IMR-90 (cell line): Measurements from ENCODE around the gene MARCO. TPM values are rescaled to one million over a fixed set of nuclear protein-coding genes. Genes with fewer than 3 reads are reported as not detected.

Experiments
- ATAC-seq: fragments of 200-7000 bp; cut with Tn5 transposase; 2 replicates; pipeline ENCODE4 v1.9.1; 2020; ENCODE audit warnings: low read depth, mild to moderate bottlenecking, moderate library complexity
- BruUV-seq: library from RNA; stranded (reverse); fragments of 400-500 nt; replicated peaks from 2 replicates; lab custom pipeline; 2021; lab: Mats Ljungman, UMichigan
- CTCF ChIA-PET: fragments of 300-600 bp; formaldehyde crosslinking; extraction: SDS; loops from one replicate; lab custom pipeline; 2021; ENCODE audit warnings: antibody characterized with exemption; lab: Yijun Ruan, JAX
- POLR2A ChIA-PET: fragments of 300-600 bp; sonication (Branson Sonifier 250); formaldehyde crosslinking; loops from one replicate; lab custom pipeline; 2022; ENCODE audit warnings: antibody characterized with exemption; ENCODE audit not compliant: unreplicated experiment; lab: Charles Lee
- DNase-seq: peaks from one replicate; pipeline ENCODE4 v3.0.0; 2013
- H2AFZ ChIP-seq: replicated peaks from 2 replicates; pipeline ENCODE3; 2013; ENCODE audit warnings: low read length, mild to moderate bottlenecking; ENCODE audit not compliant: poor library complexity
- H2AK5ac ChIP-seq: 2 replicates; pipeline ENCODE4 v1.6.1; 2013; ENCODE audit warnings: low read depth, low read length, inconsistent platforms
- H2AK9ac ChIP-seq: replicated peaks from 2 replicates; pipeline ENCODE3; 2013; ENCODE audit warnings: mild to moderate bottlenecking, low read depth, low read length, moderate library complexity; ENCODE audit not compliant: poor library complexity
- H2BK120ac ChIP-seq: 2 replicates; pipeline ENCODE4 v1.6.1; 2013; ENCODE audit warnings: low read depth, low read length, inconsistent platforms
- H2BK15ac ChIP-seq: 3 replicates; pipeline ENCODE4 v1.6.1; 2013; ENCODE audit warnings: low read depth, low read length, inconsistent platforms
- H2BK20ac ChIP-seq: 2 replicates; pipeline ENCODE4 v1.6.1; 2013; ENCODE audit warnings: low read depth, mild to moderate bottlenecking, inconsistent platforms, low read length, moderate library complexity
- H2BK5ac ChIP-seq: 2 replicates; pipeline ENCODE4 v1.6.1; 2013; ENCODE audit warnings: mild to moderate bottlenecking, low read depth, low read length, inconsistent platforms; ENCODE audit not compliant: poor library complexity, severe bottlenecking
- H3K14ac ChIP-seq: replicated peaks from 2 replicates; pipeline ENCODE4 v1.6.1; 2013; ENCODE audit warnings: low read depth, low read length, inconsistent platforms
- H3K18ac ChIP-seq: 2 replicates; pipeline ENCODE4 v1.6.1; 2013; ENCODE audit warnings: low read depth, low read length, control low read depth
- H3K23ac ChIP-seq: 2 replicates; pipeline ENCODE4 v1.6.1; 2013; ENCODE audit warnings: low read depth, low read length, inconsistent platforms
- H3K27ac ChIP-seq: 2 replicates; pipeline ENCODE4 v1.5.1; 2013; ENCODE audit warnings: mild to moderate bottlenecking, control low read depth, low read length; ENCODE audit not compliant: insufficient read depth
- H3K27me3 ChIP-seq: 2 replicates; pipeline ENCODE4 v1.6.1; 2013; ENCODE audit warnings: low read length; ENCODE audit not compliant: control insufficient read depth, insufficient read depth
- H3K36me3 ChIP-seq: 2 replicates; pipeline ENCODE4 v1.6.1; 2013; ENCODE audit warnings: low read length, mixed read lengths; ENCODE audit not compliant: control insufficient read depth, insufficient read depth
- H3K4ac ChIP-seq: 2 replicates; pipeline ENCODE4 v1.6.1; 2013; ENCODE audit warnings: low read depth, low read length, inconsistent platforms
- H3K4me1 ChIP-seq: 2 replicates; pipeline ENCODE4 v1.6.1; 2013; ENCODE audit warnings: low read length, mixed read lengths; ENCODE audit not compliant: control insufficient read depth, insufficient read depth
- H3K4me2 ChIP-seq: 2 replicates; pipeline ENCODE4 v1.6.1; 2013; ENCODE audit warnings: low read depth, mild to moderate bottlenecking, control low read depth, low read length, moderate library complexity
- H3K4me3 ChIP-seq: 2 replicates; pipeline ENCODE4 v1.5.1; 2013; ENCODE audit warnings: low read depth, mild to moderate bottlenecking, control low read depth, low read length, moderate library complexity; ENCODE audit not compliant: insufficient read depth
- H3K56ac ChIP-seq: 2 replicates; pipeline ENCODE4 v1.6.1; 2013; ENCODE audit warnings: low read length, inconsistent platforms; ENCODE audit not compliant: insufficient read depth; ENCODE audit errors: extremely low read depth
- H3K79me1 ChIP-seq, 2 experiments: 2 replicates each; pipeline ENCODE4 v1.6.1; 2013; ENCODE audit warnings: low read length in 2 of 2, inconsistent platforms in 1 of 2, low read depth in 1 of 2
- H3K9ac ChIP-seq: 2 replicates; pipeline ENCODE4 v1.6.1; 2013; ENCODE audit warnings: low read depth, low read length, control low read depth
- H3K9me1 ChIP-seq: 2 replicates; pipeline ENCODE4 v1.6.1; 2013; ENCODE audit warnings: low read length, inconsistent platforms; ENCODE audit not compliant: insufficient read depth
- H3K9me3 ChIP-seq: 2 replicates; pipeline ENCODE4 v1.6.1; 2013; ENCODE audit warnings: low read length; ENCODE audit not compliant: control insufficient read depth, insufficient read depth
- H4K20me1 ChIP-seq: 2 replicates; pipeline ENCODE4 v1.6.1; 2013; ENCODE audit warnings: low read length, inconsistent platforms; ENCODE audit not compliant: insufficient read depth
- H4K5ac ChIP-seq: 2 replicates; pipeline ENCODE4 v1.6.1; 2013; ENCODE audit warnings: mild to moderate bottlenecking, low read depth, low read length, control low read depth
- H4K8ac ChIP-seq, 2 experiments: 2 replicates each; pipeline ENCODE4 v1.6.1; 2013; ENCODE audit warnings: low read depth in 2 of 2, low read length in 2 of 2, control low read depth in 1 of 2, inconsistent platforms in 1 of 2
- H4K91ac ChIP-seq: 2 replicates; pipeline ENCODE4 v1.6.1; 2013; ENCODE audit warnings: low read depth, low read length, inconsistent platforms; ENCODE audit not compliant: insufficient read depth
- BHLHE40 ChIP-seq: fragments of 150-350 bp; IDR thresholded peaks from 2 replicates; pipeline ENCODE4 v1.6.1; 2016; ENCODE audit warnings: mild to moderate bottlenecking, low read depth, low read length
- CEBPB ChIP-seq: IDR thresholded peaks from 2 replicates; pipeline ENCODE4 v1.6.1; 2012; ENCODE audit warnings: low read depth, low read length, improper control_type of control experiment
- CHD1 ChIP-seq: IDR thresholded peaks from 2 replicates; pipeline ENCODE4 v1.6.1; 2012; ENCODE audit warnings: low read depth, low read length, improper control_type of control experiment
- ELK1 ChIP-seq: fragments of 150-350 bp; IDR thresholded peaks from 2 replicates; pipeline ENCODE4 v1.6.1; 2016; ENCODE audit warnings: low read depth, mild to moderate bottlenecking, low read length, moderate library complexity, borderline replicate concordance
- FOS ChIP-seq: fragments of 150-350 bp; IDR thresholded peaks from 2 replicates; pipeline ENCODE4 v1.6.1; 2016; ENCODE audit warnings: low read depth, low read length
- MAFK ChIP-seq: IDR thresholded peaks from 2 replicates; pipeline ENCODE4 v1.6.1; 2012; ENCODE audit warnings: low read depth, low read length, improper control_type of control experiment
- MAZ ChIP-seq: IDR thresholded peaks from 2 replicates; pipeline ENCODE4 v1.6.1; 2012; ENCODE audit warnings: low read depth, mild to moderate bottlenecking, low read length, improper control_type of control experiment, moderate library complexity, borderline replicate concordance
- NFE2L2 ChIP-seq: fragments of 150-350 bp; IDR thresholded peaks from 2 replicates; pipeline ENCODE4 v1.6.1; 2016; ENCODE audit warnings: low read depth, mild to moderate bottlenecking, low read length
- RAD21 ChIP-seq: IDR thresholded peaks from 2 replicates; pipeline ENCODE4 v1.6.1; 2012; ENCODE audit warnings: low read length, improper control_type of control experiment
- RCOR1 ChIP-seq: IDR thresholded peaks from 2 replicates; pipeline ENCODE4 v1.6.1; 2012; ENCODE audit warnings: mild to moderate bottlenecking, low read length, improper control_type of control experiment; ENCODE audit not compliant: insufficient replicate concordance
- RFX5 ChIP-seq: IDR thresholded peaks from 2 replicates; pipeline ENCODE4 v1.8.0; 2012; ENCODE audit warnings: low read depth, mild to moderate bottlenecking, low read length, moderate library complexity
- SMC3 ChIP-seq: fragments of 150-350 bp; IDR thresholded peaks from 2 replicates; pipeline ENCODE4 v1.6.1; 2016; ENCODE audit warnings: low read depth, mild to moderate bottlenecking, antibody characterized with exemption, low read length, moderate library complexity
- WGBS, 2 experiments: methylation state at CpG; one replicate each; pipeline versions ENCODE4 v1.1.5 to v1.1.7; 2013; ENCODE audit warnings: missing lambda C conversion rate in 2 of 2; ENCODE audit not compliant: insufficient read length in 1 of 2; ENCODE audit errors: extremely low coverage in 2 of 2; 5-methylcytosine and 5-hydroxymethylcytosine counted together
- dilution Hi-C: fragments of 300-500 bp; cut with HindIII; formaldehyde crosslinking; loops from one replicate; pipeline ENCODE4 v1.14.3; 2018; ENCODE audit warnings: low sequenced_read_pairs; ENCODE audit not compliant: unreplicated experiment
- in situ Hi-C: fragments of 300-500 bp; cut with MboI; formaldehyde crosslinking; loops from 3 replicates; pipeline ENCODE4 v1.14.3; 2019; ENCODE audit warnings: low sequenced_read_pairs, inconsistent platforms, mixed read lengths
- intact Hi-C: fragments of 100-400 bp; cut with micrococcal nuclease; formaldehyde crosslinking; loops from 2 replicates; pipeline ENCODE4 v1.10.0; 2022
- polyA plus RNA-seq, 3 experiments: library from polyadenylated mRNA; depleted of rRNA; stranded (reverse); fragments of >200 nt; gene quantifications; 2 replicates each; pipeline ENCODE4 v1.2.3, GENCODE V29; 2012; ENCODE audit warnings: low replicate concordance in 1 of 3
- total RNA-seq: library from RNA; depleted of rRNA; stranded (reverse); fragments of >200 nt; gene quantifications from 2 replicates; pipeline ENCODE4 v1.2.3, GENCODE V29; 2012
- TF ChIP-seq, protein P1 (sequence below): fragments of 150-350 bp; IDR thresholded peaks from 2 replicates; pipeline ENCODE4 v1.6.1; 2017; ENCODE audit warnings: mild to moderate bottlenecking, antibody characterized with exemption, low read length, low read depth
- TF ChIP-seq, protein P2 (sequence below): conservative IDR thresholded peaks from 2 replicates; pipeline ENCODE4 v1.5.1; 2012; ENCODE audit warnings: mild to moderate bottlenecking, low read depth, low read length, improper control_type of control experiment

The MARCO gene
- total and polyA plus RNA-seq, 2 of the 4 experiments (the other 2 are of a cell fraction) = not detected

GRCh38 chr2:118942031-118942430 lies at the start of gene MARCO (continued):
- TF ChIP-seq BHLHE40 (no peak), RAD21 (no peak), CHD1 (no peak)

DNA sequence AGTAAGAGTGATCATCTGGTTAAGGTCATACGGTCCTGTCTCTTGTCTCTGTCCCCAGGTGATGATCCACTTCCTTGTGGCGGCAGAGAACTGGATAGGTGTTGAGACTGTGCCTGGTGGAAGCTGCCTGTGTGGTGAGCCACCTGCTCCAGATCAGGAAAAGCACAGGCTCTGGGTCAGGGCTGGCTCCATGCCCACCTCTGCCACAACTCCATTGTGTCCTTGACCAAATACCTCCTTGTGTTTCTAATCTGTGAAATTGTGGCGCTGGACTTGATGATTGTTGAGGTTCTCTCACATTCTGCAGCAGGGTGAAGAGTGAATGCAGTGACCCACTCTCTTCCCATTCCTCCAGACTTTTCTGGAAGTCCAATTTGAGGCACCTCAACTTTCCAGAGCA lies 48.9 kb upstream of the MARCO start:
- no peak overlapping the region for H2AK5ac ChIP-seq
- intact Hi-C loops = no loop called here
- TF ChIP-seq RCOR1 = no peak
- TF ChIP-seq SMC3 = no peak
- TF ChIP-seq, protein P1, sequence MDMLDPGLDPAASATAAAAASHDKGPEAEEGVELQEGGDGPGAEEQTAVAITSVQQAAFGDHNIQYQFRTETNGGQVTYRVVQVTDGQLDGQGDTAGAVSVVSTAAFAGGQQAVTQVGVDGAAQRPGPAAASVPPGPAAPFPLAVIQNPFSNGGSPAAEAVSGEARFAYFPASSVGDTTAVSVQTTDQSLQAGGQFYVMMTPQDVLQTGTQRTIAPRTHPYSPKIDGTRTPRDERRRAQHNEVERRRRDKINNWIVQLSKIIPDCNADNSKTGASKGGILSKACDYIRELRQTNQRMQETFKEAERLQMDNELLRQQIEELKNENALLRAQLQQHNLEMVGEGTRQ = no peak
- no peak for TF ChIP-seq CEBPB
- TF ChIP-seq MAZ = no peak
- no peak for TF ChIP-seq FOS
- no peak for TF ChIP-seq MAFK
- no peak for TF ChIP-seq RFX5
- TF ChIP-seq RAD21 = no peak
- TF ChIP-seq, protein P2, sequence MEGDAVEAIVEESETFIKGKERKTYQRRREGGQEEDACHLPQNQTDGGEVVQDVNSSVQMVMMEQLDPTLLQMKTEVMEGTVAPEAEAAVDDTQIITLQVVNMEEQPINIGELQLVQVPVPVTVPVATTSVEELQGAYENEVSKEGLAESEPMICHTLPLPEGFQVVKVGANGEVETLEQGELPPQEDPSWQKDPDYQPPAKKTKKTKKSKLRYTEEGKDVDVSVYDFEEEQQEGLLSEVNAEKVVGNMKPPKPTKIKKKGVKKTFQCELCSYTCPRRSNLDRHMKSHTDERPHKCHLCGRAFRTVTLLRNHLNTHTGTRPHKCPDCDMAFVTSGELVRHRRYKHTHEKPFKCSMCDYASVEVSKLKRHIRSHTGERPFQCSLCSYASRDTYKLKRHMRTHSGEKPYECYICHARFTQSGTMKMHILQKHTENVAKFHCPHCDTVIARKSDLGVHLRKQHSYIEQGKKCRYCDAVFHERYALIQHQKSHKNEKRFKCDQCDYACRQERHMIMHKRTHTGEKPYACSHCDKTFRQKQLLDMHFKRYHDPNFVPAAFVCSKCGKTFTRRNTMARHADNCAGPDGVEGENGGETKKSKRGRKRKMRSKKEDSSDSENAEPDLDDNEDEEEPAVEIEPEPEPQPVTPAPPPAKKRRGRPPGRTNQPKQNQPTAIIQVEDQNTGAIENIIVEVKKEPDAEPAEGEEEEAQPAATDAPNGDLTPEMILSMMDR = no peak
- TF ChIP-seq BHLHE40 = no peak
- no peak for TF ChIP-seq ELK1
- TF ChIP-seq NFE2L2 = no peak
- TF ChIP-seq CHD1 = no peak

More for the DNA sequence above, 48.9 kb upstream of the MARCO start:
- Histone ChIP-seq H2AK9ac (no peak overlapping the region), H3K14ac (no peak overlapping the region), H2BK15ac (no peak overlapping the region), H3K4me3 (no peak overlapping the region), H4K20me1 (no peaks in the 10 kb centered on the region), H3K4me2 (no peak overlapping the region), H3K9me1 (no peaks in the 10 kb centered on the region), H3K9me3 (no peaks in the 10 kb centered on the region), H3K27me3 (no peaks in the 10 kb centered on the region), H3K4ac (no peak overlapping the region), H3K4me1 (no peaks in the 10 kb centered on the region), H2AFZ (no peak overlapping the region), H2BK20ac (no peak overlapping the region), H2BK5ac (no peak overlapping the region), H3K18ac (no peak overlapping the region), H3K9ac (no peak overlapping the region), H4K5ac (no peak overlapping the region), H3K27ac (no peak overlapping the region), H3K36me3 (no peaks in the 10 kb centered on the region), H3K23ac (no peak overlapping the region), H3K56ac (no peak overlapping the region), H2BK120ac (no peak overlapping the region), H4K91ac (no peak overlapping the region), H4K8ac (no peak overlapping the region), H3K79me1 (no peaks in the 10 kb centered on the region)
- ChIA-PET CTCF (no interaction called here), POLR2A (no interaction called here)
- no peak for DNase-seq
- in situ Hi-C loops (no loop called here), dilution Hi-C loops (no loop called here)
- no peak for ATAC-seq
- no CpG with 5 or more reads among the region's 3 CpGs for WGBS, 2 experiments
- no TSS peak for BruUV-seq
